Measurements from ENCODE around the gene MINDY4. TPM values are rescaled to one million over a fixed set of nuclear protein-coding genes. Genes with fewer than 3 reads are reported as not detected.
A peak's percentile ranks its signal among the peaks of the same experiment; 100 is the strongest.
"Not testable (repeated sequence)": the region's sequence is repeated elsewhere in the genome, so short reads cannot be mapped to it uniquely, and the experiment has no call there.

MINDY4 gene
- total RNA-seq, 2 donors from 2014 or later, result 3.2 to 3.8 TPM

GRCh38 chr7:30815951-30816644 is 44.9 kb downstream of the MINDY4 start:
- ATAC-seq (no peak), DNase-seq (no peak)
- intact Hi-C loops (cut with DNase I, micrococcal nuclease), result no loop called here

GRCh38 chr7:30816645-30817370 is 45.6 kb downstream of the MINDY4 start:
- DNase-seq (no peak), ATAC-seq (peak; percentile 55)
- intact Hi-C loops (cut with DNase I, micrococcal nuclease), result no loop called here

DNA sequence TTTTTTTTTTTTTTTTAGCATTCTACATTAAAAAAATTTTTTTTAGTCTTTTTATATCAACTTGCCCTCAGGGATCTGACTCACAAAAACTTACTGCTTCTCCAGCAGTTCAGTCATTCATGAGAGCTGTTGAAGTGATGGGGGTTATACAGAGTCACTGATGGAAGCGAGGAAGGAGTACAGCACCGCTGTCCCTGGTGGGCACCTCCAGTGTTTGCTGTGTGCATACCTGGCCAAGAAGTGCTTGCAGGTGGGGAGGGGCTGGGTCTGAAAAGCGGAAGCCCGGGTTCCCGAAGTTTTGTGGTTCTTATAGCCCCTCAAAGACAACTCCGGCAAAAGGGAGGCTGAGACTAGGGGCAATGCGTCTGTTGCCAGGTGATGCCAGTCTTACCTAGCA is 46.2 kb downstream of the MINDY4 start:
- DNase-seq (no peak), ATAC-seq (no peak)
- intact Hi-C loops (cut with DNase I, micrococcal nuclease), result no loop called here

DNA sequence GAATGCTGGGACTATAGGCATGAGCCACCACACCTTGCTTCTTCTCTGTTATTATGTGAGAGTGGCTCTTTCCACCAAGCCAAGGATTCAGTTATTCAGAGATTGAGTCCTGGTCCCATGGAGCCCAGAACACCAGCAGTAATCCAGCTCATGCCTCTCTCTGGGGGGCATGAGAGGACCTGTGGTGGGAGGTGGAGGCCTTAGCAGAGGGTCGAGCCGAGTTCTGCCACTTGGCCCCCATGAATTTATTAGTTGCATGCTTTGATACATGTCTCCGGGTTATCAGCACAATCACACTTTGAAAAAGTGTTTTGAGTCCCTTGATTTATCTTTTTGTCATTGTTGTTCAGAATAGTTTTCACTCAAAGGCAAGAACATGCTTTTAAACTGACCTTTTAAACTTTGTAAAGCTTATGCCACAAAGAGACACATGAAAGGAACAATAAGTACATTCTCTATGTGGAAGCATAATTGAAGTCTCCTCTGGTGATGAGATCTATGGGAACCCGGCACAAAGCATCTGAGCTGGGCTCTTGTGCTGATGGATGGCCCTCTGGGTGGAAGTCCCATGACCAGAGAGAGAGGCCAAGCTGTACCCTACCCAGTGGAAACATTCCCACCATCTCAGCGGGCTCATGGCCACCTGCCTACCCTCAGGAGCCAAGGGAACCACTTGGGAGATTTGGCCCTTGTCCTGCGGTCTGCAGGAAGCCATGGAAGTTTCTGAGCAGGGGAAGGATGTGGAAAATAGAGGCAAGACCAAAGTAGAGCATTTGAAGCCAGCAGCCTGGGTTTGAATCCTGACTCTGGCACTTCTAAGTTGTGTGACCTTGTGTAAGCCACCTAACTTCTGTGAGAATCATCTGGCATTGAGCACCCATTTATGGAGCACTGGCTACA is 53.9 kb downstream of the MINDY4 start:
- no peak for ATAC-seq
- no peak for DNase-seq
- intact Hi-C loops (cut with DNase I, micrococcal nuclease), result no loop called here

GRCh38 chr7:30826181-30826580 is 55.0 kb downstream of the MINDY4 start:
- intact Hi-C loops (cut with DNase I, micrococcal nuclease), result no loop called here
- ATAC-seq (no peak), DNase-seq (no peak)

GRCh38 chr7:30828591-30828990 is 57.4 kb downstream of the MINDY4 start:
- DNase-seq (no peak), ATAC-seq (no peak)
- intact Hi-C loops (cut with DNase I, micrococcal nuclease), result no loop called here

DNA sequence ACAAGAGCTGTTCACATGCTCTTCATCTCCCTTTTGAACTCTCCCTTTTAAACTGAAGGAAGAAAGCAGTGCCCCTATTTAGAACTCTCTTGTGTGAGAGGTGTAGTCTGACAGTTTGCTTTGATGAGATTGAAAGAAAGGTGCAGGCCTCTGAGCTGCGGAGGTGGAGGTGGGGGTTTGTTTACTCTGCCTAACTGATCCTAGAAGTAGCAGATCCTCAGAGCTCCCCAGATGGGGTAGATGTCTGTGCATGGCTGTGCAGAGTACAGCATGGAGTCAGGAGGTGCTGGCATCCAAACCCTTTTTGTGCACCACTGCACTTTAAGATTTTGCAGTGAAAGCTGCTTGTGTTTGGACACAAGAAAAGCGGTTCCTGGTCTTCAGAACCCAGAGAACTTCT is 58.3 kb downstream of the MINDY4 start:
- ATAC-seq (no peak), DNase-seq (no peak)
- intact Hi-C loops (cut with DNase I, micrococcal nuclease), result no loop called here

DNA sequence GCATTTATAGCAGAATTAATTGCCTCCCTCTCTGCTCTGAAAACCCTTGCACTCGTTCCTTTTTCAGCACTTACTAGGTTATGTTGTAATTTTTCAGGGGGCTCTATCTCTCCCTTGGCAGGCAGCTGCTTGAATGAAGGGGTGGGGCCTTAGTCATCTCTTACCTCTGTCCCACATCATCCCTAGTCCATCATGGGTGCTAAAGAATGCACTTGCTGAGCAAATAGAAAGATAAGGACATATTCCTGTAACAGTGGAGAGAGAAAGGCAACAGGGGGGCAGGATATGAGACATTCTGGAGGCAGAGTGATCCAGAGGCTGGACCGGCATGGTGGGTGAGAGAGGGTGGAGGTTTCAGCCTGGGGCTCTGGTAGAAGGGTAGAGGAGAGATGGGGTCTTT is 60.0 kb downstream of the MINDY4 start:
- intact Hi-C loops (cut with DNase I, micrococcal nuclease), result no loop called here

GRCh38 chr7:30831936-30832335 is 60.7 kb downstream of the MINDY4 start:
- intact Hi-C loops (cut with DNase I, micrococcal nuclease), result no loop called here
- no peak for ATAC-seq
- DNase-seq, result no peak

More for the DNA sequence above, 60.0 kb downstream of the MINDY4 start:
- DNase-seq (no peak), ATAC-seq (no peak)

DNA sequence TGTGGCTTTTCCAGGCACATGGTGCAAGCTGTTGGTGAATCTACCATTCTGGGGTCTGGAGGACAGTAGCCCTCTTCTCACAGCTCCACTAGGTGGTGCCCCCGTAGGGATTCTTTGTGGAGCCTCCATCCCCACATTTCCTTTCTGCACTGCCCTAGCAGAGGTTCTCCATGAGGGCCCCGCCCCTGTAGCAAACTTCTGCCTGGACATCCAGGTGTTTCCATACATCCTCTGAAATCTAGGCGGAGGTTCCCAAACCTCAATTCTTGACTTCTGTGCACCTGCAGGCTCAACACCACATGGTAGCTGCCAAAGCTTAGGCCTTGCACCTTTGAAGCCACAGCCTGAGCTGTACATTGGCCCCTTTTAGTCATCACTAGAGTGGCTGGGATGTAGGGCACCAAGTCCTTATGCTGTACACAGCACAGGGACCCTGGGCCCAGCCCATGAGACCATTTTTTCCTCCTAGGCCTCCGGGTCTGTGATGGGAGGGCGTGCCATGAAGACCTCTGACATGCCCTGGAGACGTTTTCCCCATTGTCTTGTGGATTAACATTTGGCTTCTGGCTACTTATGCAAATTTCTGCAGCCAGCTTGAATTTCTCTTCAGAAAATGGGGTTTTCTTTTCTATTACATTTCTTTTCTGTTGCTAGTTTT is 62.9 kb downstream of the MINDY4 start:
- ATAC-seq; intact Hi-C loops (cut with DNase I, micrococcal nuclease); DNase-seq: not testable (repeated sequence)

DNA sequence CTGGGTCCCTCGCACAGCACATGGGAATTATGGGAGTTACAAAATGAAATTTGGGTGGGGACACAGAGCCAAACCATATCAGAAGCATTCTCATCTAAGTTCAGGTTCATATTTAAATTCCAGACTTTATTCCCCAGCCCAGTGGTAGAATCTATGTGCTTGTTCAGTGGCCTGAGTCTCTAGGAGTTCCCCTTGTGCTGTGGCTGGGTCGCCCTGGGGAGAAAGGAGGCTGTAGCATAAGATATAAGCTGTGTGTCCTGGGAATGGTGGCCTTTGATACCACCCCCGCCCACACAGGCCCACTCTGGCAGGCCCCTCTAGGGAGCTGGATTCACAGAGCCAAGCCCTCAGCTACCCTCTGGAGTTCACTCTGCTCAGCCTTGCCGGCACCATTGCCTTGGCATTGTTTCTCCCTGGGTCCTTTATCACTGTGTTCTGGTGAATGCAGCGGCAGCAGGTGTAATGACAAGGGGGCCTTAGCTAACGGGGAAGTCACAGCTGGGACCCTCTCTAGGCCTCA is 64.2 kb downstream of the MINDY4 start:
- intact Hi-C loops (cut with DNase I, micrococcal nuclease), result no loop called here
- DNase-seq, result no peak
- no peak for ATAC-seq

- intact Hi-C loops (cut with DNase I, micrococcal nuclease), result no loop called here
- DNase-seq, result no peak
- no peak for ATAC-seq
These were observed 65.8 kb downstream of the MINDY4 start for GRCh38 chr7:30836991-30837390.

GRCh38 chr7:30837581-30837980 is 66.4 kb downstream of the MINDY4 start:
- intact Hi-C loops (cut with DNase I, micrococcal nuclease), result no loop called here
- DNase-seq (no peak), ATAC-seq (no peak)

DNA sequence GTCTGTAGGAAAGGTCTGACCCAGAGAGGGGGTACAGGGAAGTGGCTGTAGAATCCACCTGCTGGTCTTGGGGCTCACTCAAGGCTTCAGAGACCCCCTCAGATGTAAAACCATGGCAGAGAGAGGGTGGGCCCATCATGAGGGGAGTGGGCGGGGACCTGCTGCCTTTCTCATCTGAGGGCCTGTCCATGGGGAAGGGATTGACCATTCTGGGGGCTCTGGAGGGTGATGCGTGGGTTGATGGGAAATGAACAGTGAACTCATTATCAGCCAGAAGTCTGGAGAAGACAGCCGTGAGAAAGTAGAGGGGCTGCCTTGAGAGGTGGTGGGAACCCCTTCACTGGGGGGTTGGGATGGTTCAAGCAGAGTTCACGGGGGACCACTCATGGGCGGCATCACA is 66.8 kb downstream of the MINDY4 start:
- no peak for ATAC-seq
- DNase-seq, result no peak
- intact Hi-C loops (cut with DNase I, micrococcal nuclease), result no loop called here

- no peak for ATAC-seq
- no peak for DNase-seq
- intact Hi-C loops (cut with DNase I, micrococcal nuclease), result no loop called here
These were observed 69.2 kb downstream of the MINDY4 start for GRCh38 chr7:30840141-30841024.

- intact Hi-C loops (cut with DNase I, micrococcal nuclease), result no loop called here
- no peak for DNase-seq
- no peak for ATAC-seq
These were observed 70.0 kb downstream of the MINDY4 start for GRCh38 chr7:30841025-30841735.

- no peak for ATAC-seq
- no peak for DNase-seq
- intact Hi-C loops (cut with DNase I, micrococcal nuclease), result no loop called here
These were observed 70.8 kb downstream of the MINDY4 start for GRCh38 chr7:30841801-30842541.

Measured in left colon (tissue), 2 donors.